ENCODE results near the gene TSC22D3. TPM values are rescaled to one million over a fixed set of nuclear protein-coding genes. Genes with fewer than 3 reads are reported as not detected.

TSC22D3 gene
- total RNA-seq, 6 donors from 2014 or later: 309 to 1,061 (median 406) TPM

DNA sequence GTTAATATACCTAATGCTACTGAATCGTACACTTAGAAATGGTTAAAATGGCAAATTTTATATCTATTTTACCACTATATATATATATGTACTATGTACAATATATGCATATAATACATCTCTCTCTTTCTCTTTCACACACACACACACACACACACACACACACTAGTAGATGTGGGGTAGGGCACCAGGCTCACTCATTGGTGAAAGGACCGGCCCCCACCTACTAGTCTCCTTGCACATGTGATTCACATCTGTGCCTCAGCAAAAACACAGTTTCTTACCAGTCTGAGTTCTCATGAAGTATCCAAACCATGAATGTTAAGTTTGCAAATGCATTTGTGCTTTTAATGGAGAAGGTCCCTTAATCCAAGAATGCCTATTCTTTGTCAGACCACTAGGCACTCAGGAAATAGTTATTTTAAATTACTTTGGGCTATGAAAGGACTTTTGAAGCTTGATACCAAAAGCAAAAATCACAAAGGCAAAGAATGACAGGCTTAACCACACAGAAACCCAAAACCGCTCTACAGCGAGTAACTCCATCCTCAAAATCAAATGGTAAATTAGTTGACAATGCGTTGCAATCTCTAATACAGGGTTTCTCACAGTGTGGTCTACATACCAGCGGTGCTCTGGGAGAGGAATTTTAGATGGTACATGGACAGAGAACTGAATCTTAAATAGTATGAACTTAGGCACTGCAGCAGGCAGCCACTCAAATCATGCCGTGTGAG lies 5.8 kb downstream of the TSC22D3 start:
- DNase-seq (no peak), ATAC-seq (ENCODE audit: low FRiP score in 2 of 2) (no peak)
- 86 to 98% methylated on average over 7 of the region's 7 CpGs for WGBS, 2 donors
- Histone ChIP-seq H3K9me3 (no peaks in the 10 kb centered on the region), H3K4me1 (peaks cover 0 to 3% (median 0%) of the 10 kb centered on the region in 4 donors), H3K27ac (no peak overlapping the region), H3K36me3 (no peaks in the 10 kb centered on the region), H3K27me3 (no peaks in the 10 kb centered on the region), H3K4me3 (no peak overlapping the region)
- TF ChIP-seq POLR2A (IDR thresholded peaks at IDR 0.05) (no peak), POLR2AphosphoS5 (IDR thresholded peaks at IDR 0.05) (no peak)
- TF ChIP-seq, protein P1, sequence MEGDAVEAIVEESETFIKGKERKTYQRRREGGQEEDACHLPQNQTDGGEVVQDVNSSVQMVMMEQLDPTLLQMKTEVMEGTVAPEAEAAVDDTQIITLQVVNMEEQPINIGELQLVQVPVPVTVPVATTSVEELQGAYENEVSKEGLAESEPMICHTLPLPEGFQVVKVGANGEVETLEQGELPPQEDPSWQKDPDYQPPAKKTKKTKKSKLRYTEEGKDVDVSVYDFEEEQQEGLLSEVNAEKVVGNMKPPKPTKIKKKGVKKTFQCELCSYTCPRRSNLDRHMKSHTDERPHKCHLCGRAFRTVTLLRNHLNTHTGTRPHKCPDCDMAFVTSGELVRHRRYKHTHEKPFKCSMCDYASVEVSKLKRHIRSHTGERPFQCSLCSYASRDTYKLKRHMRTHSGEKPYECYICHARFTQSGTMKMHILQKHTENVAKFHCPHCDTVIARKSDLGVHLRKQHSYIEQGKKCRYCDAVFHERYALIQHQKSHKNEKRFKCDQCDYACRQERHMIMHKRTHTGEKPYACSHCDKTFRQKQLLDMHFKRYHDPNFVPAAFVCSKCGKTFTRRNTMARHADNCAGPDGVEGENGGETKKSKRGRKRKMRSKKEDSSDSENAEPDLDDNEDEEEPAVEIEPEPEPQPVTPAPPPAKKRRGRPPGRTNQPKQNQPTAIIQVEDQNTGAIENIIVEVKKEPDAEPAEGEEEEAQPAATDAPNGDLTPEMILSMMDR (IDR thresholded peaks at IDR 0.05): no peak

DNA sequence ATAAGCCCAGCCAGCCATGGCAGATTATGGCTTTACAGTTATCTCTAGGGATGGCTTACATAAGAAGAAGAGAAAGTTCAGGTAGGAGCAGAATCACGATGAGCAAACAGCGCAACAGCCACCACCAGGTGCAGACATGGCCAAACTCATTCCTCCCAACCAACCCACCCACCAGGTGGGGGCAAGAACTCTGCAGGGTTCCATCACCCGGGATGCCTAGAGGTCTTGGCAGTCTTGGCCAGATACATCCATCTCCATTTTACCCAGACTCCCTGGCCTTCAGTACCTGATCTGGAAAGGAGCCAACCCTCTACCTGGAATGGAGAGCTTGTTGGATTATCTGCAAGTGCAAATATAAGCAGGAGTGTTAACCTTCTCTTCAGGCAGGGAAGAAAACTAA lies 7.5 kb downstream of the TSC22D3 start:
- Histone ChIP-seq H3K4me1 (peaks cover 0 to 3% (median 0%) of the 10 kb centered on the region in 4 donors), H3K27me3 (no peaks in the 10 kb centered on the region), H3K9me3 (no peaks in the 10 kb centered on the region), H3K4me3 (no peak overlapping the region), H3K27ac (no peak overlapping the region), H3K36me3 (no peaks in the 10 kb centered on the region)
- WGBS, 2 donors: 70 to 87% methylated on average over 2 to 3 of the region's 3 CpGs
- DNase-seq: no peak
- ATAC-seq (ENCODE audit: low FRiP score in 2 of 2): no peak
- no peak for TF ChIP-seq POLR2A (IDR thresholded peaks at IDR 0.05)
- no peak for TF ChIP-seq POLR2AphosphoS5 (IDR thresholded peaks at IDR 0.05)
- no peak for TF ChIP-seq EP300 (IDR thresholded peaks at IDR 0.05)
- TF ChIP-seq, protein P1 (IDR thresholded peaks at IDR 0.05): no peak

- H3K36me3 ChIP-seq: no peaks in the 10 kb centered on the region
- TF ChIP-seq EP300 (IDR thresholded peaks at IDR 0.05): no peak
- TF ChIP-seq POLR2AphosphoS5 (IDR thresholded peaks at IDR 0.05): no peak
- no peak for TF ChIP-seq POLR2A (IDR thresholded peaks at IDR 0.05)
- TF ChIP-seq, protein P1 (IDR thresholded peaks at IDR 0.05): no peak
- no peaks in the 10 kb centered on the region for H3K9me3 ChIP-seq
- H3K27ac ChIP-seq: no peak overlapping the region
- ATAC-seq (ENCODE audit: low FRiP score in 2 of 2) (peak; percentile 71 to 90), DNase-seq (no peak)
- no peaks in the 10 kb centered on the region for H3K27me3 ChIP-seq
- peaks cover 0 to 3% (median 0%) of the 10 kb centered on the region in 4 donors for H3K4me1 ChIP-seq
- 60 to 81% methylated on average over 1 to 8 of the region's 8 CpGs for WGBS, 2 donors
- no peak overlapping the region for H3K4me3 ChIP-seq
These were observed 9.0 kb downstream of the TSC22D3 start for GRCh38 chrX:107766470-107767150.

GRCh38 chrX:107764845-107765608 lies 10.6 kb downstream of the TSC22D3 start:
- H3K9me3 ChIP-seq: no peaks in the 10 kb centered on the region
- DNase-seq (no peak), ATAC-seq (ENCODE audit: low FRiP score in 2 of 2) (no peak)
- TF ChIP-seq, protein P1 (IDR thresholded peaks at IDR 0.05): no peak
- no peak for TF ChIP-seq EP300 (IDR thresholded peaks at IDR 0.05)
- no peak for TF ChIP-seq POLR2AphosphoS5 (IDR thresholded peaks at IDR 0.05)
- no peak for TF ChIP-seq POLR2A (IDR thresholded peaks at IDR 0.05)
- H3K4me3 ChIP-seq: no peak overlapping the region
- no peaks in the 10 kb centered on the region for H3K27me3 ChIP-seq
- no peaks in the 10 kb centered on the region for H3K36me3 ChIP-seq
- peaks cover 0 to 3% (median 0%) of the 10 kb centered on the region in 4 donors for H3K4me1 ChIP-seq
- no peak overlapping the region for H3K27ac ChIP-seq
- 85 to 91% methylated on average over 9 to 11 of the region's 11 CpGs for WGBS, 2 donors

Data from upper lobe of left lung (tissue), 6 donors.